ENCODE results near the gene MSH6.
"Not testable (repeated sequence)": the region's sequence is repeated elsewhere in the genome, so short reads cannot be mapped to it uniquely, and the experiment has no call there.

Gene MSH6

GRCh38 chr2:47849368-47849767 lies 66.4 kb downstream of the MSH6 start:
- no peak for DNase-seq

DNA sequence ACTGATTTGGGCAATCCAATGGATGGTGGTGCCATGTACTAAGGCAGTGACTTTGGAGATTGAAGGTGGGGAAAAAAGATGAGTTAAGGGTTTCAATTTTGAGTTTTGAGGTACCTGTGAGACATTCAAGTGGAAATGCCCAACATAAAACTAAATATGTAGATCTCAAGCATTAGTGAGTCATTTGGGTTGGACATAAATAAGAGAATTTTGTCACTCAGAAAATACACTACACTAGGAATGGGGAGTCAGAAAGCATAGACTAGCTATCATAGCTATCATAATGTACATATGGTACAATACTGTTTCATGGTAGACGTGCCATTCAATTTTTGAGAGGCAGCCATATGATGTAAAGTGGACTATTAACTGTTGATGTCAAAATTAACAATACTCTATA lies 67.3 kb downstream of the MSH6 start:
- DNase-seq, result no peak

DNA sequence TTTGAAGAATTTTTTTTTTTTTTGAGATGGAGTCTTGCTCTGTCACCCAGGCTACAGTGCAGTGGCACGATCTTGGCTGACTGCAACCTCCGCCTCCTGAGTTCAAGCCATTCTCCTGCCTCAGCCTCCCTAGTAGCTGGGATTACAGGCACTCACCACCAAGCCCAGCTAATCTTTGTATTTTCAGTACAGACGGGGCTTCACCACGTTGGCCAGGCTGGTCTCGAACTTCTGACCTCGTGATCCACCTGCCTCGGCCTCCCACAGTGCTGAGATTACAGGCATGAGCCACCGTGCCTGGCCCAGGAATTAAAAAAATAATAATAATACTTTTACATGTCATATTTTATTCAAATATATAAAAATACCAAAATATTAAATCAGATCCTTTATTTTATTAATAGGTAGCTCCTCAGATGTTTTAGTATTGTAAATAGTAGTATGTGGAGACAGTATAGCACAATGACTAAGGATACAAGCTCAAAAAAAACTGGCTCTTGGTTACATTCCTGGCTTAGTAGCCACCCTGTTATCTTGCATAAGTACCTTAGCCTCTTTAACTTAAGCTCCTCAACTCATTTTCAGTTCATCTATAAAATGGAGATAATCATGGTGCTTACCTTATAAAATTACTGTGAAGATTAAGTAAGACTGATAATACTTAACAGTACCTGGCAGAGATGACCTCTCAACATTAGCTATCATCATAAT lies 70.3 kb downstream of the MSH6 start:
- DNase-seq, result not testable (repeated sequence)

All from CD4-positive, alpha-beta T cell treated with Interleukin-4 for 1 hour (primary cell).